NT2/D1 (cell line): ENCODE results near the gene ADAMTS4.

Source experiments
- SUZ12 ChIP-seq: IDR thresholded peaks from 2 replicates; pipeline ENCODE4 v1.6.1; 2011; ENCODE audit not compliant: insufficient read length, insufficient read depth; ENCODE audit errors: extremely low read depth
- YY1 ChIP-seq: IDR thresholded peaks from 2 replicates; pipeline ENCODE4 v1.6.1; 2011; ENCODE audit not compliant: insufficient read length, insufficient read depth
- ZNF274 ChIP-seq: IDR thresholded peaks from 2 replicates; pipeline ENCODE4 v1.6.1; 2011; ENCODE audit warnings: mild to moderate bottlenecking, low read depth, low read length

GRCh38 chr1:161218301-161219077 lies 19.6 kb upstream of the ADAMTS4 start:
- TF ChIP-seq SUZ12 (no peak), ZNF274 (no peak), YY1 (no peak)
